DOHH2 (cell line): ENCODE results near the gene ASL.

Source experiments
- H3F3A ChIP-seq: fragments of 200-600 bp; sonication (generic), shearing (Covaris generic); 2 replicates; pipeline ENCODE4 v1.6.0; 2016; ENCODE audit warnings: antibody characterized with exemption, mild to moderate bottlenecking; ENCODE audit not compliant: control insufficient read depth, insufficient read depth
- H3K27ac ChIP-seq: fragments of 200-600 bp; sonication (generic); 2 replicates; pipeline ENCODE4 v1.5.1; 2014; ENCODE audit warnings: low read depth, mild to moderate bottlenecking, low read length, moderate library complexity
- H3K27me3 ChIP-seq: fragments of 200-600 bp; sonication (generic); 2 replicates; pipeline ENCODE4 v1.6.1; 2014; ENCODE audit warnings: mild to moderate bottlenecking, low read length, mixed read lengths; ENCODE audit not compliant: control insufficient read depth
- H3K36me3 ChIP-seq: fragments of 200-600 bp; sonication (generic); 2 replicates; pipeline ENCODE4 v1.6.1; 2014; ENCODE audit warnings: mild to moderate bottlenecking, low read length, moderate library complexity, mixed read lengths; ENCODE audit not compliant: control insufficient read depth
- H3K4me1 ChIP-seq: fragments of 200-600 bp; sonication (generic); 2 replicates; pipeline ENCODE4 v1.6.1; 2014; ENCODE audit warnings: mild to moderate bottlenecking, low read length, mixed read lengths; ENCODE audit not compliant: control insufficient read depth
- H3K4me2 ChIP-seq: fragments of 200-600 bp; sonication (generic); 2 replicates; pipeline ENCODE4 v1.6.0; 2014; ENCODE audit warnings: mild to moderate bottlenecking, low read length, moderate library complexity
- H3K4me3 ChIP-seq: fragments of 200-600 bp; sonication (generic); 2 replicates; pipeline ENCODE4 v1.5.1; 2014; ENCODE audit warnings: mild to moderate bottlenecking, low read length, mixed read lengths
- H3K79me2 ChIP-seq: fragments of 200-600 bp; sonication (generic); 2 replicates; pipeline ENCODE4 v1.6.1; 2014; ENCODE audit warnings: mild to moderate bottlenecking, low read length, mixed read lengths; ENCODE audit not compliant: control insufficient read depth
- H3K9me2 ChIP-seq: fragments of 200-600 bp; sonication (generic); replicated peaks from 2 replicates; pipeline ENCODE4 v1.6.1; 2014; ENCODE audit warnings: mild to moderate bottlenecking, low read length, mixed read lengths; ENCODE audit not compliant: control insufficient read depth
- H3K9me3 ChIP-seq: fragments of 200-600 bp; sonication (generic); 2 replicates; pipeline ENCODE4 v1.6.1; 2014; ENCODE audit warnings: antibody characterized with exemption, low read length, mixed read lengths; ENCODE audit not compliant: control insufficient read depth, insufficient read depth
- H4K20me1 ChIP-seq: fragments of 200-600 bp; sonication (generic); 2 replicates; pipeline ENCODE4 v1.6.0; 2014; ENCODE audit warnings: low read depth, mild to moderate bottlenecking, antibody characterized with exemption, low read length, moderate library complexity; ENCODE audit not compliant: control insufficient read depth, insufficient read depth
- EZH2phosphoT487 ChIP-seq: fragments of 200-600 bp; sonication (generic); IDR thresholded peaks from 2 replicates; pipeline ENCODE4 v1.6.1; 2017; ENCODE audit warnings: borderline replicate concordance, mild to moderate bottlenecking, antibody characterized with exemption, low read length, moderate library complexity, mixed read lengths
- TF ChIP-seq, protein P1 (sequence below): fragments of 200-600 bp; sonication (generic); IDR thresholded peaks from one replicate; pipeline ENCODE4 v1.5.1; 2014; ENCODE audit warnings: antibody characterized with exemption, mild to moderate bottlenecking, low read depth, low read length; ENCODE audit not compliant: poor library complexity, severe bottlenecking

ASL gene

DNA sequence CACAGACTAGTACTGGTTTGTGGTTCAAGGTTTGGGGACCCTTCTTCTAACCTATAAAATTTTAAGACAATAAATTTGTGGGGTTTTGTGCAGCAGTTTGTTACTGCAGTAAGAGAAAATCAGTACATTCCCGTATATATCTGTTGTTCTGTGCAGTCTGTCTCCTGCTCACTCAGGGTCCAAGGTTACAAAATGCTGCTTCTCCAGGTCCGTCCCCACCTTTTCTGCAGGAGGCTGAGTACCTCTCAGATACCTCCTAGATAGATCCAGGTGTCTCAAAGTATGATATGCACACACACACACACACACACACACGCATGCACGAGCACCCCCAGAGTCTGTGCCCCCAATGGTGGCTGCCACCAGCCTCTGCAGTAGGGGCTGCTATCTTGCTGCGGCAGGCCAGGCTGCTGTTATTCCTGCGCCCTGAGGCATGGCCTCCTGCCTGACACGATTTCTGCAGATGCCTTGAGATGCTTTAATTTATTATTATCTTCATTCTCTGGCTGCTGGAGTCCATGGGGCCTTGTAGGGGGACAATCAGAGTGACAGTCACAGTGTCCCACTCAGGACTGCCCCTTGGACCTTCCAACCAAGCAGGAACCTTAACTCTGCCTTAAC lies 25.2 kb upstream of the ASL start:
- H3K4me3 ChIP-seq = no peak overlapping the region
- H4K20me1 ChIP-seq = no peaks in the 10 kb centered on the region
- H3K9me2 ChIP-seq = no peaks in the 10 kb centered on the region
- H3F3A ChIP-seq = no peaks in the 10 kb centered on the region
- peaks cover 5% of the 10 kb centered on the region for H3K27me3 ChIP-seq
- H3K4me2 ChIP-seq = no peak overlapping the region
- no peaks in the 10 kb centered on the region for H3K36me3 ChIP-seq
- H3K9me3 ChIP-seq = no peaks in the 10 kb centered on the region
- no peak overlapping the region for H3K27ac ChIP-seq
- no peaks in the 10 kb centered on the region for H3K4me1 ChIP-seq
- no peaks in the 10 kb centered on the region for H3K79me2 ChIP-seq
- no peak for TF ChIP-seq EZH2phosphoT487
- TF ChIP-seq, protein P1, sequence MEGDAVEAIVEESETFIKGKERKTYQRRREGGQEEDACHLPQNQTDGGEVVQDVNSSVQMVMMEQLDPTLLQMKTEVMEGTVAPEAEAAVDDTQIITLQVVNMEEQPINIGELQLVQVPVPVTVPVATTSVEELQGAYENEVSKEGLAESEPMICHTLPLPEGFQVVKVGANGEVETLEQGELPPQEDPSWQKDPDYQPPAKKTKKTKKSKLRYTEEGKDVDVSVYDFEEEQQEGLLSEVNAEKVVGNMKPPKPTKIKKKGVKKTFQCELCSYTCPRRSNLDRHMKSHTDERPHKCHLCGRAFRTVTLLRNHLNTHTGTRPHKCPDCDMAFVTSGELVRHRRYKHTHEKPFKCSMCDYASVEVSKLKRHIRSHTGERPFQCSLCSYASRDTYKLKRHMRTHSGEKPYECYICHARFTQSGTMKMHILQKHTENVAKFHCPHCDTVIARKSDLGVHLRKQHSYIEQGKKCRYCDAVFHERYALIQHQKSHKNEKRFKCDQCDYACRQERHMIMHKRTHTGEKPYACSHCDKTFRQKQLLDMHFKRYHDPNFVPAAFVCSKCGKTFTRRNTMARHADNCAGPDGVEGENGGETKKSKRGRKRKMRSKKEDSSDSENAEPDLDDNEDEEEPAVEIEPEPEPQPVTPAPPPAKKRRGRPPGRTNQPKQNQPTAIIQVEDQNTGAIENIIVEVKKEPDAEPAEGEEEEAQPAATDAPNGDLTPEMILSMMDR = no peak

DNA sequence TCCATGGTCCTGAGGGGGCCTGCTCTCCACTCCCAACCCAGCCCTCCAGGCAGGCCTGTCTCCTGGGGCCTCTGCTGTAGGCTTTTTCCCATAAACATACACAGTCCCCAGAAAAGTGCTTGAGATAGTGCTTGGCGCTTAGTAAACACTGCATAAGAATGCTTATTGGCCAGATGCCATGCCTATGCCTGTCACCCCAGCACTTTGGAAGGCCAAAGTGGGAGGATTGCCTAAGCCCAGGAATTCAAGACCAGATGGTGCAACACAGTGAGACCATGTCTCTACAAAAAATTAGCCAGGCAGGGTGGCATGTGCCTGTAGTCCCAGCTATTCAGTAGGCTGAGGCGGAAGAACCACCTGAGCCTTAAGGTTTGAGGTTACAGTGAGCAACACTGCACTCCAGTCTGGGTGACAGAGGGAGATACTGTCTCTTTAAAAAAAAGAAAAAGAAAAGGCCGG lies 24.6 kb upstream of the ASL start:
- H3K27me3 ChIP-seq = peaks cover 10% of the 10 kb centered on the region
- no peak for TF ChIP-seq EZH2phosphoT487
- TF ChIP-seq, protein P1 = no peak
- H3F3A ChIP-seq = no peaks in the 10 kb centered on the region
- H3K9me2 ChIP-seq = no peaks in the 10 kb centered on the region
- no peaks in the 10 kb centered on the region for H3K9me3 ChIP-seq
- H4K20me1 ChIP-seq = no peaks in the 10 kb centered on the region
- H3K4me2 ChIP-seq = no peak overlapping the region
- H3K4me3 ChIP-seq = no peak overlapping the region
- H3K79me2 ChIP-seq = no peaks in the 10 kb centered on the region
- no peak overlapping the region for H3K27ac ChIP-seq
- H3K4me1 ChIP-seq = no peaks in the 10 kb centered on the region
- H3K36me3 ChIP-seq = no peaks in the 10 kb centered on the region

- no peak overlapping the region for H3K4me2 ChIP-seq
Measured at GRCh38 chr7:66052447-66052846, 23.2 kb upstream of the ASL start.

More at GRCh38 chr7:66052447-66052846, 23.2 kb upstream of the ASL start:
- Histone ChIP-seq H3K9me2 (no peaks in the 10 kb centered on the region), H4K20me1 (no peaks in the 10 kb centered on the region), H3K36me3 (no peaks in the 10 kb centered on the region), H3F3A (no peaks in the 10 kb centered on the region), H3K79me2 (no peaks in the 10 kb centered on the region), H3K27me3 (peaks cover 10% of the 10 kb centered on the region), H3K27ac (no peak overlapping the region), H3K4me1 (no peaks in the 10 kb centered on the region), H3K4me3 (no peak overlapping the region), H3K9me3 (no peaks in the 10 kb centered on the region)
- no peak for TF ChIP-seq EZH2phosphoT487
- TF ChIP-seq, protein P1 = no peak
